ENCODE measurements around the gene SRRM2.

The SRRM2 gene

DNA sequence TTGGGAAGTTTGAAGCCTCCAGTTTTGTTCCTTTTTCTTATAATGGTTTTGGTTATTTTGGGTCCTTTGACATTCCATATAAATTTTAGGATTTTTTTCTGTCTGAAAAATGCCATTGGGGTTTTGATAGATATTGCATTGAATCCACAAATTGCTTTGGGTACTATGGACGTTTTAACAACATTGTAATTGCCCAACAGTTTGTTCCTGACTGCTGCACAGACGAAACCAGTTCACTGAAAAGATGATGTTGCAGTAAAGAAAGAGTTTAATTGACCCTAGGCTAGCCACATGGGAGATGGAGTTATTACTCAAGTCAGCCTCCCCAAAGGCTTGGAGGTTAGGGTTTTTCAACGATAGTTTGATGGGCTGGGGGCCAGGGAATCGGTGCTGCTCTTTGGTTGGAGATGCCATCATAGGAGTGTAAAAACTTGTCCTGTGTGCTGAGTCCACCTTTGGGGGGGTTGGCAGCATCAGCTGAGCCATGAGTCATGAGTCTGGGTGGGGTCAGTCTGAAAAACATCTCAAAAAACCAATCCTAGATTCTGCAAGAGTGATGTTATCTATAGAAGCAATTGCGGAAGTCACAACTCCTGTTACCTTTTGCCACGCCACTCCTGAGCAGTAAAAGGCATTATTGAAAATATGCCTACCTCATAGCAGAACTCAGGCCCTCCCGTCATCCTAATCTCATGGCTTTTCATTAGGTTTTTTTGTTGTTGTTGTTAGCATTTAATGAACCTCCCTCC, 43.1 kb downstream of the SRRM2 start:
- H3K27ac ChIP-seq (ENCODE audit: low read depth, low read length) = no peak overlapping the region

DNA sequence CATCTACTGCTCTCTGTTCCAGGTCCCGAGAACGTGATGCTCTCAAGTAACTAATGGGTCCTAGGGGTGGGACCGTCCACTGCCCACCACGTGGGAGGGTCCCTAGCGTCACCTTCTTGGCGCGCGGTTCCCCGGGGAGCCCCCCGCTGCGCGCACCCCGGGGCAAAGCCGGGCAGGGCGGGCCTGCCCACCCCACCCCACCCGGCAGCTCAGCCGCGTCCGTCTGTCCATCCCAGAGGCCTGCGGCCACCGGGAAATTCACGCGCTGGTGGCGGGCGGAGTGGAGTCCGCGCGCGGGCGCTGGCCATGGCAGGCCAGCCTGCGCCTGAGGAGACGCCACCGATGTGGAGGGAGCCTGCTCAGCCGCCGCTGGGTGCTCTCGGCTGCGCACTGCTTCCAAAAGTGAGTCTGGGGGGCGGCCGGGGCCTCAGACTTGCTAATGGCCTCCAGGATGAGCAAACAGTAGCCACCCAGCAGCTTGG, 46.3 kb downstream of the SRRM2 start:
- H3K9me3 ChIP-seq (ENCODE audit: control insufficient read depth in 1 of 2, low read length in 2 of 2) = peaks cover 3 to 4% of the 10 kb centered on the region in 2 donors
- no peak overlapping the region for H3K9ac ChIP-seq (ENCODE audit: low read depth in 1 of 2, low read length in 2 of 2)
- no peaks in the 10 kb centered on the region for H3K27me3 ChIP-seq (ENCODE audit: control insufficient read depth in 1 of 2, insufficient read depth in 2 of 2, low read length in 2 of 2)
- no peak overlapping the region for H3K4me3 ChIP-seq (ENCODE audit: low read depth in 1 of 2, low read length in 2 of 2)
- H3K36me3 ChIP-seq (ENCODE audit: control insufficient read depth in 1 of 2, insufficient read depth in 2 of 2, low read length in 2 of 2) = no peaks in the 10 kb centered on the region
- no peak overlapping the region for H3K27ac ChIP-seq (ENCODE audit: low read depth, low read length)
- H3K4me1 ChIP-seq (ENCODE audit: control insufficient read depth in 1 of 2, insufficient read depth in 2 of 2, low read length in 2 of 2) = peaks cover 8 to 17% of the 10 kb centered on the region in 2 donors

More for the DNA sequence above, 43.1 kb downstream of the SRRM2 start:
- Histone ChIP-seq H3K4me3 (ENCODE audit: low read depth in 1 of 2, low read length in 2 of 2) (no peak overlapping the region), H3K36me3 (ENCODE audit: control insufficient read depth in 1 of 2, insufficient read depth in 2 of 2, low read length in 2 of 2) (no peaks in the 10 kb centered on the region), H3K4me1 (ENCODE audit: control insufficient read depth in 1 of 2, insufficient read depth in 2 of 2, low read length in 2 of 2) (peaks cover 8 to 21% of the 10 kb centered on the region in 2 donors), H3K9me3 (ENCODE audit: control insufficient read depth in 1 of 2, low read length in 2 of 2) (no peaks in the 10 kb centered on the region), H3K27me3 (ENCODE audit: control insufficient read depth in 1 of 2, insufficient read depth in 2 of 2, low read length in 2 of 2) (peaks cover 0 to 2% of the 10 kb centered on the region in 2 donors), H3K9ac (ENCODE audit: low read depth in 1 of 2, low read length in 2 of 2) (no peak overlapping the region)

- H3K4me1 ChIP-seq (ENCODE audit: control insufficient read depth in 1 of 2, insufficient read depth in 2 of 2, low read length in 2 of 2) = peaks cover 7 to 17% of the 10 kb centered on the region in 2 donors
- H3K36me3 ChIP-seq (ENCODE audit: control insufficient read depth in 1 of 2, insufficient read depth in 2 of 2, low read length in 2 of 2) = no peaks in the 10 kb centered on the region
- H3K9me3 ChIP-seq (ENCODE audit: control insufficient read depth in 1 of 2, low read length in 2 of 2) = peaks cover 9% of the 10 kb centered on the region in 2 donors
- no peak overlapping the region for H3K27ac ChIP-seq (ENCODE audit: low read depth, low read length)
- no peak overlapping the region for H3K9ac ChIP-seq (ENCODE audit: low read depth in 1 of 2, low read length in 2 of 2)
- H3K27me3 ChIP-seq (ENCODE audit: control insufficient read depth in 1 of 2, insufficient read depth in 2 of 2, low read length in 2 of 2) = no peaks in the 10 kb centered on the region
- no peak overlapping the region for H3K4me3 ChIP-seq (ENCODE audit: low read depth in 1 of 2, low read length in 2 of 2)
These were observed 46.9 kb downstream of the SRRM2 start for GRCh38 chr16:2799205-2799858.

DNA sequence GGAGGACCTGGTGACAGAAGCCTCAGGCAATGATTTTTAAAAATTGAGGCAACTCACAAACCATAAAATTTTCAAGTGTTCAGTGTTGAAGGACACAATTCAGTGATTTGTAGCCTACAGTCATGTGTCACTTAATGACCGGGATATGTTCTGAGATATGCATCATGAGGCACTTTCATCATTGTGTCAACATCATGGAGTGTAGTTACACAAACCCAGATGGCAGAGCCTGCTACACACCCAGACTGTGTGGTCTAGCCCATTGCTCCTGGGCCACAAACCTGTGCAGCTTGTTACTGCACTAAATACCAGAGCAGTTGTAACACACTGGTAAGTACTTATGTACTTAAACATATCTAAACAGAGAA, 47.4 kb downstream of the SRRM2 start:
- H3K4me1 ChIP-seq (ENCODE audit: control insufficient read depth in 1 of 2, insufficient read depth in 2 of 2, low read length in 2 of 2) = peaks cover 3 to 17% of the 10 kb centered on the region in 2 donors
- no peak overlapping the region for H3K4me3 ChIP-seq (ENCODE audit: low read depth in 1 of 2, low read length in 2 of 2)
- H3K27me3 ChIP-seq (ENCODE audit: control insufficient read depth in 1 of 2, insufficient read depth in 2 of 2, low read length in 2 of 2) = no peaks in the 10 kb centered on the region
- H3K9me3 ChIP-seq (ENCODE audit: control insufficient read depth in 1 of 2, low read length in 2 of 2) = peaks cover 10% of the 10 kb centered on the region in 2 donors
- H3K27ac ChIP-seq (ENCODE audit: low read depth, low read length) = no peak overlapping the region
- H3K36me3 ChIP-seq (ENCODE audit: control insufficient read depth in 1 of 2, insufficient read depth in 2 of 2, low read length in 2 of 2) = no peaks in the 10 kb centered on the region
- H3K9ac ChIP-seq (ENCODE audit: low read depth in 1 of 2, low read length in 2 of 2) = no peak overlapping the region

DNA sequence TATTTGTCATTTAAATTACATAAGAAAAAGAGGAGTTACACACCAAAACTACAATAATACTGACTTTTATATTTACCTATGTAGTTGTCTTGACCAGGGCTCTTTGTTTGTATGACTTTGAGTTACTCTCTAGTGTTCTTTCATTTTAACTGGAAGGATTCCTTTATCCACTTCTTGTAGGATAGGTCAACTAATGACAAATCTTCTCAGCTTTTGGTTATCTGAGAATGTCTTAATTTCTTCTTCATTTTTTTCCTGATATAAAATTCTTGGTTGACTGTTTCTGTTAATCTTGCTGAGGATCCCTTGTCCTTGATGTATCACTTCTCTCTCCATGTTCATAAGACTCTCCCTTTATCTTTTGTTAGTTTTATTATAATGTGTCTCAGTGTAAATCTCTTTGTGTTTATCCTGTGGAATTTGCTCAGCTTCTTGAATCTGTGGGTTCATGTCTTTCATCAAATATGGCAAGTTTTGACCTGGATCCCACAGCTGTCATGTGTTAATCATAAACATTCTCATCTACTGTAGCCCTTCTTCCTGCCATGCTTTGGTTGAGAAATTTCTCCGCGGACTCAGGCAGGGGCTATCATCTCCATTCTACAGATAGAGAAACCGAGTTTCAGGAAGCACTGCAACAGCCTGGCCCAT, 51.2 kb downstream of the SRRM2 start:
- H3K27ac ChIP-seq (ENCODE audit: low read depth, low read length) = no peak overlapping the region
- no peak overlapping the region for H3K4me3 ChIP-seq (ENCODE audit: low read depth in 1 of 2, low read length in 2 of 2)
- H3K9ac ChIP-seq (ENCODE audit: low read depth in 1 of 2, low read length in 2 of 2) = no peak overlapping the region
- peaks cover 10% of the 10 kb centered on the region in 2 donors for H3K9me3 ChIP-seq (ENCODE audit: control insufficient read depth in 1 of 2, low read length in 2 of 2)
- H3K27me3 ChIP-seq (ENCODE audit: control insufficient read depth in 1 of 2, insufficient read depth in 2 of 2, low read length in 2 of 2) = peaks cover 0 to 5% of the 10 kb centered on the region in 2 donors
- H3K4me1 ChIP-seq (ENCODE audit: control insufficient read depth in 1 of 2, insufficient read depth in 2 of 2, low read length in 2 of 2) = peaks cover 0 to 6% of the 10 kb centered on the region in 2 donors
- no peaks in the 10 kb centered on the region for H3K36me3 ChIP-seq (ENCODE audit: control insufficient read depth in 1 of 2, insufficient read depth in 2 of 2, low read length in 2 of 2)

GRCh38 chr16:2804728-2805127, 52.3 kb downstream of the SRRM2 start:
- H3K4me1 ChIP-seq (ENCODE audit: control insufficient read depth in 1 of 2, insufficient read depth in 2 of 2, low read length in 2 of 2) = peaks cover 0 to 4% of the 10 kb centered on the region in 2 donors
- H3K36me3 ChIP-seq (ENCODE audit: control insufficient read depth in 1 of 2, insufficient read depth in 2 of 2, low read length in 2 of 2) = no peaks in the 10 kb centered on the region
- no peak overlapping the region for H3K4me3 ChIP-seq (ENCODE audit: low read depth in 1 of 2, low read length in 2 of 2)
- no peak overlapping the region for H3K27ac ChIP-seq (ENCODE audit: low read depth, low read length)
- H3K9ac ChIP-seq (ENCODE audit: low read depth in 1 of 2, low read length in 2 of 2) = no peak overlapping the region
- H3K9me3 ChIP-seq (ENCODE audit: control insufficient read depth in 1 of 2, low read length in 2 of 2) = peaks cover 10% of the 10 kb centered on the region in 2 donors
- peaks cover 0 to 5% of the 10 kb centered on the region in 2 donors for H3K27me3 ChIP-seq (ENCODE audit: control insufficient read depth in 1 of 2, insufficient read depth in 2 of 2, low read length in 2 of 2)

DNA sequence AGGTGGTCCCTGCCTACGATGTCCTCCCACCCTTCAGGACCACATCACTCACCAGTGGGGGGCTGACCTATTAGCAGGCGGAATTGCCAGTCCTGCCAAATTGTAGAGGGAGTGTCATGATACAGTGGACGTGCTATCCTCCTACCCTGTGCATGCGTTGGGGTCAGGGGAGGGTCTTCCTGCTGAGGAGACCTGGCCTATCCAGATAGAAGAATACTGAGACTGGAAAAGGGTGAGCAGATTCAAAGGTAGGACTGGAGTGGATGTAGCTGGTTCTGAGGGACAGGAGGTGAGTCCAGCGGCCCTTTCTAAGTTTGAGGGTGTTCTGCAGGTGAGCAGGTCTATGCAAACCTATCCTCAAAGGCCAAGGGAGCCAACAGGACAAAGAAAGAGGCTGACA, 53.8 kb downstream of the SRRM2 start:
- Histone ChIP-seq H3K9me3 (ENCODE audit: control insufficient read depth in 1 of 2, low read length in 2 of 2) (peaks cover 10% of the 10 kb centered on the region in 2 donors), H3K27me3 (ENCODE audit: control insufficient read depth in 1 of 2, insufficient read depth in 2 of 2, low read length in 2 of 2) (peaks cover 0 to 5% of the 10 kb centered on the region in 2 donors), H3K4me3 (ENCODE audit: low read depth in 1 of 2, low read length in 2 of 2) (no peak overlapping the region), H3K36me3 (ENCODE audit: control insufficient read depth in 1 of 2, insufficient read depth in 2 of 2, low read length in 2 of 2) (no peaks in the 10 kb centered on the region), H3K9ac (ENCODE audit: low read depth in 1 of 2, low read length in 2 of 2) (no peak overlapping the region), H3K27ac (ENCODE audit: low read depth, low read length) (no peak overlapping the region), H3K4me1 (ENCODE audit: control insufficient read depth in 1 of 2, insufficient read depth in 2 of 2, low read length in 2 of 2) (peaks cover 0 to under 1% of the 10 kb centered on the region in 2 donors)

- Histone ChIP-seq H3K9ac (ENCODE audit: low read depth in 1 of 2, low read length in 2 of 2) (no peak overlapping the region), H3K36me3 (ENCODE audit: control insufficient read depth in 1 of 2, insufficient read depth in 2 of 2, low read length in 2 of 2) (no peaks in the 10 kb centered on the region), H3K27ac (ENCODE audit: low read depth, low read length) (no peak overlapping the region), H3K4me3 (ENCODE audit: low read depth in 1 of 2, low read length in 2 of 2) (no peak overlapping the region), H3K27me3 (ENCODE audit: control insufficient read depth in 1 of 2, insufficient read depth in 2 of 2, low read length in 2 of 2) (peaks cover 0 to 5% of the 10 kb centered on the region in 2 donors), H3K4me1 (ENCODE audit: control insufficient read depth in 1 of 2, insufficient read depth in 2 of 2, low read length in 2 of 2) (peaks cover 10 to 13% of the 10 kb centered on the region in 2 donors), H3K9me3 (ENCODE audit: control insufficient read depth in 1 of 2, low read length in 2 of 2) (peaks cover 10% of the 10 kb centered on the region in 2 donors)
These were observed 55.7 kb downstream of the SRRM2 start for GRCh38 chr16:2808181-2808580.

- Histone ChIP-seq H3K4me1 (ENCODE audit: control insufficient read depth in 1 of 2, insufficient read depth in 2 of 2, low read length in 2 of 2) (peaks cover 10 to 13% of the 10 kb centered on the region in 2 donors), H3K36me3 (ENCODE audit: control insufficient read depth in 1 of 2, insufficient read depth in 2 of 2, low read length in 2 of 2) (no peaks in the 10 kb centered on the region), H3K4me3 (ENCODE audit: low read depth in 1 of 2, low read length in 2 of 2) (no peak overlapping the region), H3K9ac (ENCODE audit: low read depth in 1 of 2, low read length in 2 of 2) (no peak overlapping the region), H3K9me3 (ENCODE audit: control insufficient read depth in 1 of 2, low read length in 2 of 2) (peaks cover 1 to 2% of the 10 kb centered on the region in 2 donors), H3K27me3 (ENCODE audit: control insufficient read depth in 1 of 2, insufficient read depth in 2 of 2, low read length in 2 of 2) (peaks cover 0 to 5% of the 10 kb centered on the region in 2 donors), H3K27ac (ENCODE audit: low read depth, low read length) (no peak overlapping the region)
These were observed 56.8 kb downstream of the SRRM2 start for GRCh38 chr16:2809149-2809760.

Measured in duodenal mucosa (tissue), 2 donors.